HEK293 (cell line): ENCODE data around the gene SYNJ2.

ENCODE experiments used
- CTCF ChIA-PET: fragments of 350-600 bp; formaldehyde crosslinking; extraction: SDS; loops from one replicate; lab custom pipeline; 2021; ENCODE audit warnings: antibody characterized with exemption; lab: Yijun Ruan, JAX
- POLR2A ChIA-PET: fragments of 300-600 bp; formaldehyde crosslinking; extraction: SDS; loops from one replicate; lab custom pipeline; 2020; ENCODE audit warnings: antibody characterized with exemption, inconsistent platforms; lab: Yijun Ruan, JAX
- H3K27ac ChIP-seq: fragments of 200-500 bp; sonication (Bioruptor generic); 2 replicates; pipeline ENCODE4 v1.5.1; 2014; ENCODE audit warnings: low read depth, low read length, control low read depth, inconsistent platforms; ENCODE audit errors: extremely low read depth
- H3K36me3 ChIP-seq, 2 experiments: fragments of 200-500 bp in 1 of 2; sonication (Bioruptor generic) in 1 of 2; 1 replicate in 1 of 2; 2 replicates in 1 of 2; pipeline ENCODE4 v1.5.1; 2014 to 2017; ENCODE audit warnings: inconsistent platforms in 2 of 2, low read length in 2 of 2; ENCODE audit not compliant: control insufficient read depth in 2 of 2, insufficient read depth in 1 of 2
- H3K4me1 ChIP-seq: fragments of 200-500 bp; sonication (Bioruptor generic); 2 replicates; pipeline ENCODE4 v1.5.1; 2014; ENCODE audit warnings: mild to moderate bottlenecking, low read length, inconsistent platforms; ENCODE audit not compliant: control insufficient read depth, insufficient read depth
- H3K4me3 ChIP-seq: 2 replicates; pipeline ENCODE4 v1.5.1; 2011; ENCODE audit warnings: low read depth, mild to moderate bottlenecking, control low read depth, low read length, moderate library complexity
- H3K9me3 ChIP-seq: fragments of 200-500 bp; sonication (Bioruptor generic); 2 replicates; pipeline ENCODE4 v1.5.1; 2014; ENCODE audit warnings: low read depth, low read length, inconsistent platforms; ENCODE audit not compliant: control insufficient read depth, insufficient read depth
- KLF9 ChIP-seq: fragments of 450-650 bp; formaldehyde crosslinking; IDR thresholded peaks from 2 replicates; pipeline ENCODE4 v1.5.1; 2016; ENCODE audit warnings: missing biosample characterization, missing genetic modification characterization, low read depth
- ZBTB26 ChIP-seq: fragments of 450-650 bp; formaldehyde crosslinking; optimal IDR thresholded peaks from 2 replicates; pipeline ENCODE3; 2016; ENCODE audit warnings: missing biosample characterization, mild to moderate bottlenecking, missing genetic modification characterization
- ZFP41 ChIP-seq: fragments of 450-650 bp; formaldehyde crosslinking; IDR thresholded peaks from 2 replicates; pipeline ENCODE4 v1.5.1; 2016; ENCODE audit warnings: missing biosample characterization, missing genetic modification characterization, borderline replicate concordance
- ZNF10 ChIP-seq: fragments of 450-650 bp; formaldehyde crosslinking; IDR thresholded peaks from 2 replicates; pipeline ENCODE4 v1.5.1; 2017; ENCODE audit warnings: missing biosample characterization, missing genetic modification characterization
- ZNF157 ChIP-seq: fragments of 450-650 bp; formaldehyde crosslinking; IDR thresholded peaks from 2 replicates; pipeline ENCODE4 v1.5.1; 2016; ENCODE audit warnings: missing biosample characterization, missing genetic modification characterization
- ZNF311 ChIP-seq: fragments of 450-650 bp; formaldehyde crosslinking; IDR thresholded peaks from 2 replicates; pipeline ENCODE4 v1.5.1; 2017; ENCODE audit warnings: missing biosample characterization, missing genetic modification characterization, borderline replicate concordance
- ZNF529 ChIP-seq: fragments of 450-650 bp; formaldehyde crosslinking; IDR thresholded peaks from 2 replicates; pipeline ENCODE4 v1.5.1; 2017; ENCODE audit warnings: missing genetic modification characterization, missing biosample characterization; ENCODE audit not compliant: insufficient replicate concordance
- ZNF596 ChIP-seq: fragments of 450-650 bp; IDR thresholded peaks from 2 replicates; pipeline ENCODE4 v1.5.0; 2018; ENCODE audit warnings: missing biosample characterization, mild to moderate bottlenecking, missing genetic modification characterization, moderate library complexity
- ZNF621 ChIP-seq: fragments of 450-650 bp; formaldehyde crosslinking; IDR thresholded peaks from 2 replicates; pipeline ENCODE4 v1.5.1; 2017; ENCODE audit warnings: missing biosample characterization, missing genetic modification characterization
- ZNF639 ChIP-seq: fragments of 450-650 bp; formaldehyde crosslinking; IDR thresholded peaks from 2 replicates; pipeline ENCODE4 v1.5.1; 2016; ENCODE audit warnings: missing biosample characterization, missing genetic modification characterization
- ZNF707 ChIP-seq: fragments of 450-650 bp; formaldehyde crosslinking; IDR thresholded peaks from 2 replicates; pipeline ENCODE4 v1.5.1; 2016; ENCODE audit warnings: missing biosample characterization, missing genetic modification characterization
- ZSCAN16 ChIP-seq: fragments of 450-650 bp; formaldehyde crosslinking; IDR thresholded peaks from 2 replicates; pipeline ENCODE4 v1.5.1; 2016; ENCODE audit warnings: missing biosample characterization, missing genetic modification characterization
- TF ChIP-seq, protein P1 (sequence below): fragments of 450-650 bp; formaldehyde crosslinking; IDR thresholded peaks from 2 replicates; pipeline ENCODE4 v1.5.1; 2016; ENCODE audit warnings: missing biosample characterization, missing genetic modification characterization, borderline replicate concordance
- TF ChIP-seq, protein P2 (sequence below): fragments of 450-650 bp; formaldehyde crosslinking; conservative IDR thresholded peaks from 2 replicates; pipeline ENCODE4 v1.5.1; 2016; ENCODE audit warnings: low read depth, missing biosample characterization, missing genetic modification characterization
- TF ChIP-seq, protein P3 (sequence below): fragments of 450-650 bp; formaldehyde crosslinking; IDR thresholded peaks from 2 replicates; pipeline ENCODE4 v1.5.1; 2017; ENCODE audit warnings: missing biosample characterization, missing genetic modification characterization
- TF ChIP-seq, protein P4 (sequence below): fragments of 450-650 bp; formaldehyde crosslinking; IDR thresholded peaks from 2 replicates; pipeline ENCODE4 v1.5.1; 2016; ENCODE audit warnings: missing biosample characterization, missing genetic modification characterization

The SYNJ2 gene

GRCh38 chr6:158063736-158064135, 82.1 kb downstream of the SYNJ2 start (continued):
- TF ChIP-seq ZNF639 (tag by site-specific recombination): no peak
- TF ChIP-seq ZNF707 (tag by site-specific recombination): no peak
- TF ChIP-seq, protein P1, sequence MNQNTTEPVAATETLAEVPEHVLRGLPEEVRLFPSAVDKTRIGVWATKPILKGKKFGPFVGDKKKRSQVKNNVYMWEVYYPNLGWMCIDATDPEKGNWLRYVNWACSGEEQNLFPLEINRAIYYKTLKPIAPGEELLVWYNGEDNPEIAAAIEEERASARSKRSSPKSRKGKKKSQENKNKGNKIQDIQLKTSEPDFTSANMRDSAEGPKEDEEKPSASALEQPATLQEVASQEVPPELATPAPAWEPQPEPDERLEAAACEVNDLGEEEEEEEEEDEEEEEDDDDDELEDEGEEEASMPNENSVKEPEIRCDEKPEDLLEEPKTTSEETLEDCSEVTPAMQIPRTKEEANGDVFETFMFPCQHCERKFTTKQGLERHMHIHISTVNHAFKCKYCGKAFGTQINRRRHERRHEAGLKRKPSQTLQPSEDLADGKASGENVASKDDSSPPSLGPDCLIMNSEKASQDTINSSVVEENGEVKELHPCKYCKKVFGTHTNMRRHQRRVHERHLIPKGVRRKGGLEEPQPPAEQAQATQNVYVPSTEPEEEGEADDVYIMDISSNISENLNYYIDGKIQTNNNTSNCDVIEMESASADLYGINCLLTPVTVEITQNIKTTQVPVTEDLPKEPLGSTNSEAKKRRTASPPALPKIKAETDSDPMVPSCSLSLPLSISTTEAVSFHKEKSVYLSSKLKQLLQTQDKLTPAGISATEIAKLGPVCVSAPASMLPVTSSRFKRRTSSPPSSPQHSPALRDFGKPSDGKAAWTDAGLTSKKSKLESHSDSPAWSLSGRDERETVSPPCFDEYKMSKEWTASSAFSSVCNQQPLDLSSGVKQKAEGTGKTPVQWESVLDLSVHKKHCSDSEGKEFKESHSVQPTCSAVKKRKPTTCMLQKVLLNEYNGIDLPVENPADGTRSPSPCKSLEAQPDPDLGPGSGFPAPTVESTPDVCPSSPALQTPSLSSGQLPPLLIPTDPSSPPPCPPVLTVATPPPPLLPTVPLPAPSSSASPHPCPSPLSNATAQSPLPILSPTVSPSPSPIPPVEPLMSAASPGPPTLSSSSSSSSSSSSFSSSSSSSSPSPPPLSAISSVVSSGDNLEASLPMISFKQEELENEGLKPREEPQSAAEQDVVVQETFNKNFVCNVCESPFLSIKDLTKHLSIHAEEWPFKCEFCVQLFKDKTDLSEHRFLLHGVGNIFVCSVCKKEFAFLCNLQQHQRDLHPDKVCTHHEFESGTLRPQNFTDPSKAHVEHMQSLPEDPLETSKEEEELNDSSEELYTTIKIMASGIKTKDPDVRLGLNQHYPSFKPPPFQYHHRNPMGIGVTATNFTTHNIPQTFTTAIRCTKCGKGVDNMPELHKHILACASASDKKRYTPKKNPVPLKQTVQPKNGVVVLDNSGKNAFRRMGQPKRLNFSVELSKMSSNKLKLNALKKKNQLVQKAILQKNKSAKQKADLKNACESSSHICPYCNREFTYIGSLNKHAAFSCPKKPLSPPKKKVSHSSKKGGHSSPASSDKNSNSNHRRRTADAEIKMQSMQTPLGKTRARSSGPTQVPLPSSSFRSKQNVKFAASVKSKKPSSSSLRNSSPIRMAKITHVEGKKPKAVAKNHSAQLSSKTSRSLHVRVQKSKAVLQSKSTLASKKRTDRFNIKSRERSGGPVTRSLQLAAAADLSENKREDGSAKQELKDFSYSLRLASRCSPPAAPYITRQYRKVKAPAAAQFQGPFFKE (tag by site-specific recombination): no peak
- no peak for TF ChIP-seq KLF9 (tag by site-specific recombination)
- TF ChIP-seq ZBTB26 (tag by site-specific recombination): no peak
- TF ChIP-seq ZNF157 (tag by site-specific recombination): no peak
- no peak for TF ChIP-seq ZFP41
- no peak for TF ChIP-seq ZNF596
- TF ChIP-seq, protein P2, sequence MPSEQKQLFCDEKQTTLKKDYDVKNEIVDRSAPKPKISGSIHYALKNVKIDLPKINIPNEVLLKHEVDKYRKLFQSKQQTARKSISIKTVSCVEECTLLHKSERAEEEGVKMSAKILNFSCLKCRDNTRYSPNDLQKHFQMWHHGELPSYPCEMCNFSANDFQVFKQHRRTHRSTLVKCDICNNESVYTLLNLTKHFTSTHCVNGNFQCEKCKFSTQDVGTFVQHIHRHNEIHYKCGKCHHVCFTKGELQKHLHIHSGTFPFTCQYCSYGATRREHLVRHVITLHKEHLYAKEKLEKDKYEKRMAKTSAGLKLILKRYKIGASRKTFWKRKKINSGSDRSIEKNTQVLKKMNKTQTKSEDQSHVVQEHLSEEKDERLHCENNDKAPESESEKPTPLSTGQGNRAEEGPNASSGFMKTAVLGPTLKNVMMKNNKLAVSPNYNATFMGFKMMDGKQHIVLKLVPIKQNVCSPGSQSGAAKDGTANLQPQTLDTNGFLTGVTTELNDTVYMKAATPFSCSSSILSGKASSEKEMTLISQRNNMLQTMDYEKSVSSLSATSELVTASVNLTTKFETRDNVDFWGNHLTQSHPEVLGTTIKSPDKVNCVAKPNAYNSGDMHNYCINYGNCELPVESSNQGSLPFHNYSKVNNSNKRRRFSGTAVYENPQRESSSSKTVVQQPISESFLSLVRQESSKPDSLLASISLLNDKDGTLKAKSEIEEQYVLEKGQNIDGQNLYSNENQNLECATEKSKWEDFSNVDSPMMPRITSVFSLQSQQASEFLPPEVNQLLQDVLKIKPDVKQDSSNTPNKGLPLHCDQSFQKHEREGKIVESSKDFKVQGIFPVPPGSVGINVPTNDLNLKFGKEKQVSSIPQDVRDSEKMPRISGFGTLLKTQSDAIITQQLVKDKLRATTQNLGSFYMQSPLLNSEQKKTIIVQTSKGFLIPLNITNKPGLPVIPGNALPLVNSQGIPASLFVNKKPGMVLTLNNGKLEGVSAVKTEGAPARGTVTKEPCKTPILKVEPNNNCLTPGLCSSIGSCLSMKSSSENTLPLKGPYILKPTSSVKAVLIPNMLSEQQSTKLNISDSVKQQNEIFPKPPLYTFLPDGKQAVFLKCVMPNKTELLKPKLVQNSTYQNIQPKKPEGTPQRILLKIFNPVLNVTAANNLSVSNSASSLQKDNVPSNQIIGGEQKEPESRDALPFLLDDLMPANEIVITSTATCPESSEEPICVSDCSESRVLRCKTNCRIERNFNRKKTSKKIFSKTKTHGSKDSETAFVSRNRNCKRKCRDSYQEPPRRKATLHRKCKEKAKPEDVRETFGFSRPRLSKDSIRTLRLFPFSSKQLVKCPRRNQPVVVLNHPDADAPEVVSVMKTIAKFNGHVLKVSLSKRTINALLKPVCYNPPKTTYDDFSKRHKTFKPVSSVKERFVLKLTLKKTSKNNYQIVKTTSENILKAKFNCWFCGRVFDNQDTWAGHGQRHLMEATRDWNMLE (tag by site-specific recombination): no peak
- TF ChIP-seq ZNF529 (tag by site-specific recombination): no peak
- TF ChIP-seq ZNF621 (tag by site-specific recombination): no peak
- TF ChIP-seq, all 188 proteins: peak for 0

- ChIA-PET CTCF (interaction anchor here (1.1 kb wide), 1 partner anchor 23 kb away, joined by 4 read pairs; no protein-coding TSS in a partner anchor), POLR2A (no interaction called here)
- H3K4me1 ChIP-seq: no peaks in the 10 kb centered on the region
- H3K36me3 ChIP-seq: peaks cover 0 to 78% of the 10 kb centered on the region in 2 experiments; a peak in 2 of 3 replicates
- no peak overlapping the region for H3K4me3 ChIP-seq
- no peaks in the 10 kb centered on the region for H3K9me3 ChIP-seq
- no peak overlapping the region for H3K27ac ChIP-seq
- TF ChIP-seq, protein P3, sequence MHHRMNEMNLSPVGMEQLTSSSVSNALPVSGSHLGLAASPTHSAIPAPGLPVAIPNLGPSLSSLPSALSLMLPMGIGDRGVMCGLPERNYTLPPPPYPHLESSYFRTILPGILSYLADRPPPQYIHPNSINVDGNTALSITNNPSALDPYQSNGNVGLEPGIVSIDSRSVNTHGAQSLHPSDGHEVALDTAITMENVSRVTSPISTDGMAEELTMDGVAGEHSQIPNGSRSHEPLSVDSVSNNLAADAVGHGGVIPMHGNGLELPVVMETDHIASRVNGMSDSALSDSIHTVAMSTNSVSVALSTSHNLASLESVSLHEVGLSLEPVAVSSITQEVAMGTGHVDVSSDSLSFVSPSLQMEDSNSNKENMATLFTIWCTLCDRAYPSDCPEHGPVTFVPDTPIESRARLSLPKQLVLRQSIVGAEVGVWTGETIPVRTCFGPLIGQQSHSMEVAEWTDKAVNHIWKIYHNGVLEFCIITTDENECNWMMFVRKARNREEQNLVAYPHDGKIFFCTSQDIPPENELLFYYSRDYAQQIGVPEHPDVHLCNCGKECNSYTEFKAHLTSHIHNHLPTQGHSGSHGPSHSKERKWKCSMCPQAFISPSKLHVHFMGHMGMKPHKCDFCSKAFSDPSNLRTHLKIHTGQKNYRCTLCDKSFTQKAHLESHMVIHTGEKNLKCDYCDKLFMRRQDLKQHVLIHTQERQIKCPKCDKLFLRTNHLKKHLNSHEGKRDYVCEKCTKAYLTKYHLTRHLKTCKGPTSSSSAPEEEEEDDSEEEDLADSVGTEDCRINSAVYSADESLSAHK: no peak
- TF ChIP-seq ZNF10 (tag by site-specific recombination): no peak
- TF ChIP-seq, protein P4, sequence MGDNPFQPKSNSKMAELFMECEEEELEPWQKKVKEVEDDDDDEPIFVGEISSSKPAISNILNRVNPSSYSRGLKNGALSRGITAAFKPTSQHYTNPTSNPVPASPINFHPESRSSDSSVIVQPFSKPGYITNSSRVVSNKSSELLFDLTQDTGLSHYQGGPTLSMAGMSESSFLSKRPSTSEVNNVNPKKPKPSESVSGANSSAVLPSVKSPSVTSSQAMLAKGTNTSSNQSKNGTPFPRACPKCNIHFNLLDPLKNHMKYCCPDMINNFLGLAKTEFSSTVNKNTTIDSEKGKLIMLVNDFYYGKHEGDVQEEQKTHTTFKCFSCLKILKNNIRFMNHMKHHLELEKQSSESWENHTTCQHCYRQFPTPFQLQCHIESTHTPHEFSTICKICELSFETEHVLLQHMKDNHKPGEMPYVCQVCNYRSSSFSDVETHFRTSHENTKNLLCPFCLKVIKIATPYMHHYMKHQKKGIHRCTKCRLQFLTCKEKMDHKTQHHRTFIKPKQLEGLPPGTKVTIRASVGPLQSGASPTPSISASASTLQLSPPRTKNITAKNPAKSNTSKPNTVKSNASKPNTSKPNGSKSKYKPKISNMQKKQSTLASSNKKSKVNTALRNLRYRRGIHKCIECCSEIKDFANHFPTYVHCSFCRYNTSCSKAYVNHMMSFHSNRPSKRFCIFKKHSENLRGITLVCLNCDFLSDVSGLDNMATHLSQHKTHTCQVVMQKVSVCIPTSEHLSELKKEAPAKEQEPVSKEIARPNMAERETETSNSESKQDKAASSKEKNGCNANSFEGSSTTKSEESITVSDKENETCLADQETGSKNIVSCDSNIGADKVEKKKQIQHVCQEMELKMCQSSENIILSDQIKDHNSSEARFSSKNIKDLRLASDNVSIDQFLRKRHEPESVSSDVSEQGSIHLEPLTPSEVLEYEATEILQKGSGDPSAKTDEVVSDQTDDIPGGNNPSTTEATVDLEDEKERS (tag by site-specific recombination): no peak
- TF ChIP-seq ZSCAN16: no peak
- TF ChIP-seq ZNF311: no peak
Observed at GRCh38 chr6:158064725-158065251, 83.1 kb downstream of the SYNJ2 start.
